GM19467 (cell line): ENCODE measurements around the gene TOGARAM2.

Source experiments
- ATAC-seq: cut with Tn5 transposase; IDR thresholded peaks from one replicate; pipeline ENCODE4 v1.9.1; 2021; ENCODE audit warnings: mild to moderate bottlenecking, moderate library complexity; ENCODE audit not compliant: unreplicated experiment

The TOGARAM2 gene

GRCh38 chr2:29016504-29016903, 35.4 kb downstream of the TOGARAM2 start:
- ATAC-seq = no peak

- no peak for ATAC-seq
Measured at GRCh38 chr2:29017716-29018435, 36.8 kb downstream of the TOGARAM2 start.

GRCh38 chr2:29021886-29022285, 40.8 kb downstream of the TOGARAM2 start:
- ATAC-seq = no peak

GRCh38 chr2:29022679-29023078, 41.6 kb downstream of the TOGARAM2 start:
- ATAC-seq = no peak

- ATAC-seq = no peak
Measured at GRCh38 chr2:29023188-29023587, 42.1 kb downstream of the TOGARAM2 start.

GRCh38 chr2:29024882-29025430, 43.9 kb downstream of the TOGARAM2 start:
- no peak for ATAC-seq

GRCh38 chr2:29025711-29026110, 44.6 kb downstream of the TOGARAM2 start:
- no peak for ATAC-seq

GRCh38 chr2:29031046-29031445, 49.9 kb downstream of the TOGARAM2 start:
- ATAC-seq = no peak

- ATAC-seq = no peak
Measured at GRCh38 chr2:29032189-29032588, 51.1 kb downstream of the TOGARAM2 start.

- ATAC-seq = no peak
Measured at GRCh38 chr2:29033172-29033571, 52.1 kb downstream of the TOGARAM2 start.

- no peak for ATAC-seq
Measured at GRCh38 chr2:29033656-29034055, 52.6 kb downstream of the TOGARAM2 start.

GRCh38 chr2:29035016-29035745, 54.1 kb downstream of the TOGARAM2 start:
- no peak for ATAC-seq

GRCh38 chr2:29039718-29040480, 58.8 kb downstream of the TOGARAM2 start:
- ATAC-seq = no peak

GRCh38 chr2:29040552-29040951, 59.5 kb downstream of the TOGARAM2 start:
- ATAC-seq = no peak

GRCh38 chr2:29041161-29041660, 60.1 kb downstream of the TOGARAM2 start:
- no peak for ATAC-seq

GRCh38 chr2:29042561-29043075, 61.5 kb downstream of the TOGARAM2 start:
- no peak for ATAC-seq

GRCh38 chr2:29044459-29044858, 63.4 kb downstream of the TOGARAM2 start:
- ATAC-seq = no peak

- ATAC-seq = no peak
Measured at GRCh38 chr2:29046321-29046720, 65.2 kb downstream of the TOGARAM2 start.

GRCh38 chr2:29047083-29047845, 66.2 kb downstream of the TOGARAM2 start:
- ATAC-seq = no peak

- ATAC-seq = no peak
Measured at GRCh38 chr2:29050591-29050990, 69.5 kb downstream of the TOGARAM2 start.
